Measurements from ENCODE around the gene ZFP37. TPM values are rescaled to one million over a fixed set of nuclear protein-coding genes. Genes with fewer than 3 reads are reported as not detected.

The ZFP37 gene
- polyA plus RNA-seq, 1 donor: 13.8 TPM

Other genes with a start within 250 kb of the ZFP37 start
- gene SLC46A2, start 165.8 kb downstream of the ZFP37 start, polyA plus RNA-seq (ENCODE audit: insufficient read length): 0.12 TPM
- 11.1 TPM for gene ZNF883, start 44.5 kb downstream of the ZFP37 start, polyA plus RNA-seq (ENCODE audit: insufficient read length)
- 3.6 TPM for gene SLC31A2, start 94.3 kb upstream of the ZFP37 start, polyA plus RNA-seq (ENCODE audit: insufficient read length)
- gene FKBP15, start 164.6 kb upstream of the ZFP37 start, polyA plus RNA-seq (ENCODE audit: insufficient read length): 33.4 TPM
- 29.5 TPM for gene SLC31A1, start 164.8 kb upstream of the ZFP37 start, polyA plus RNA-seq (ENCODE audit: insufficient read length)
- gene CDC26, start 218.8 kb upstream of the ZFP37 start, polyA plus RNA-seq (ENCODE audit: insufficient read length): 38.9 TPM
- gene PRPF4, start 218.9 kb upstream of the ZFP37 start, polyA plus RNA-seq (ENCODE audit: insufficient read length): 43.3 TPM
- gene RNF183, start 246.7 kb upstream of the ZFP37 start, polyA plus RNA-seq (ENCODE audit: insufficient read length): 5.1 TPM

Data from left kidney (tissue), 1 donor.